Breast epithelium (tissue), 4 donors: ENCODE measurements around the gene MAP3K14. TPM values are rescaled to one million over a fixed set of nuclear protein-coding genes. Genes with fewer than 3 reads are reported as not detected.

ENCODE experiments used
- DNase-seq, 2 donors: peaks; one replicate each; pipeline ENCODE4 v3.0.0-alpha.2; 2019; ENCODE audit warnings: low spot score in 2 of 2
- H3K27ac ChIP-seq, 2 donors: fragments of 200-600 bp; sonication (generic) in 1 of 2; one replicate each; pipeline ENCODE4 v1.5.1; 2016 to 2019; ENCODE audit warnings: mild to moderate bottlenecking in 1 of 2
- H3K27me3 ChIP-seq, 2 donors: fragments of 200-600 bp; sonication (generic) in 1 of 2; one replicate each; pipeline versions ENCODE4 v1.5.1 to v1.6.0; 2017 to 2019; ENCODE audit warnings: control low read depth in 1 of 2, mild to moderate bottlenecking in 1 of 2
- H3K36me3 ChIP-seq: fragments of 200-600 bp; one replicate; pipeline ENCODE4 v1.5.1; 2019
- H3K4me1 ChIP-seq, 2 donors: fragments of 200-600 bp; sonication (generic); one replicate each; pipeline ENCODE4 v1.5.1; 2016 to 2019; ENCODE audit warnings: control low read depth in 1 of 2
- H3K4me3 ChIP-seq, 3 donors: fragments of 200-600 bp; sonication (generic); 1 replicate in 2 of 3; 2 replicates in 1 of 3; pipeline ENCODE4 v1.5.1; 2016 to 2019; ENCODE audit warnings: mild to moderate bottlenecking in 3 of 3, moderate library complexity in 2 of 3
- H3K9me3 ChIP-seq, 2 donors: fragments of 200-600 bp; sonication (generic) in 1 of 2; one replicate each; pipeline ENCODE4 v1.5.1; 2016 to 2019; ENCODE audit warnings: control low read depth in 1 of 2
- CTCF ChIP-seq, 3 donors: fragments of 450-650 bp; IDR thresholded peaks; one replicate each; pipeline ENCODE4 v1.5.1; 2016 to 2017; ENCODE audit warnings: antibody characterized with exemption in 3 of 3, mild to moderate bottlenecking in 3 of 3, moderate library complexity in 3 of 3
- POLR2A ChIP-seq: fragments of 450-650 bp; IDR thresholded peaks from one replicate; pipeline ENCODE4 v1.6.1; 2016; ENCODE audit warnings: antibody characterized with exemption, mild to moderate bottlenecking, moderate library complexity
- POLR2AphosphoS5 ChIP-seq, 3 donors: sonication (generic); formaldehyde crosslinking; IDR thresholded peaks; one replicate each; pipeline ENCODE4 v1.6.1; 2017; ENCODE audit warnings: antibody characterized with exemption in 3 of 3
- intact Hi-C: fragments of 100-400 bp; cut with DNase I; formaldehyde crosslinking; loops from one replicate; pipeline ENCODE4 v1.15.1; 2023; ENCODE audit warnings: low total_unique reads
- total RNA-seq, 3 donors: library from RNA; depleted of rRNA; stranded (reverse); fragments of >200 nt; gene quantifications; one replicate each; pipeline ENCODE4 v1.1.0, GENCODE V29; 2016

Gene MAP3K14
- total RNA-seq, 3 donors from 2014 or later: 4.3 to 12.3 (median 6.9) TPM

- DNase-seq: peak in 1 of 2 donors; percentile 7
- TF ChIP-seq POLR2A: no peak
- TF ChIP-seq POLR2AphosphoS5 (IDR thresholded peaks at IDR 0.05): no peak
- no peak for TF ChIP-seq CTCF (IDR thresholded peaks at IDR 0.05)
- no peak overlapping the region for H3K27ac ChIP-seq
- intact Hi-C loops: no loop called here
- no peaks in the 10 kb centered on the region for H3K36me3 ChIP-seq
- H3K27me3 ChIP-seq: no peaks in the 10 kb centered on the region
- no peaks in the 10 kb centered on the region for H3K9me3 ChIP-seq
- H3K4me3 ChIP-seq: no peak overlapping the region
- H3K4me1 ChIP-seq: peaks cover 0 to 4% of the 10 kb centered on the region in 2 donors
Observed at GRCh38 chr17:45342871-45343526, 26.2 kb upstream of the MAP3K14 start.

GRCh38 chr17:45342306-45342705, 25.5 kb upstream of the MAP3K14 start:
- peak in 1 of 2 donors; percentile 36 for DNase-seq
- TF ChIP-seq CTCF (IDR thresholded peaks at IDR 0.05) (no peak), POLR2AphosphoS5 (IDR thresholded peaks at IDR 0.05) (no peak), POLR2A (no peak)
- Histone ChIP-seq H3K27ac (peak overlapping the region in 1 of 2 donors; percentile 76), H3K36me3 (no peaks in the 10 kb centered on the region), H3K9me3 (no peaks in the 10 kb centered on the region), H3K4me3 (no peak overlapping the region), H3K4me1 (peaks cover 0 to 4% of the 10 kb centered on the region in 2 donors), H3K27me3 (no peaks in the 10 kb centered on the region)
- intact Hi-C loops: no loop called here

GRCh38 chr17:45341533-45342158, 24.8 kb upstream of the MAP3K14 start:
- Histone ChIP-seq H3K27me3 (no peaks in the 10 kb centered on the region), H3K4me1 (peaks cover 0 to 4% of the 10 kb centered on the region in 2 donors), H3K9me3 (no peaks in the 10 kb centered on the region), H3K4me3 (no peak overlapping the region), H3K36me3 (no peaks in the 10 kb centered on the region), H3K27ac (peak overlapping the region in 1 of 2 donors; percentile 76)
- no peak for TF ChIP-seq CTCF (IDR thresholded peaks at IDR 0.05)
- no peak for TF ChIP-seq POLR2A
- TF ChIP-seq POLR2AphosphoS5 (IDR thresholded peaks at IDR 0.05): no peak
- intact Hi-C loops: no loop called here
- peak in 1 of 2 donors; percentile 52 for DNase-seq

- Histone ChIP-seq H3K4me1 (no peaks in the 10 kb centered on the region), H3K36me3 (no peaks in the 10 kb centered on the region), H3K27me3 (no peaks in the 10 kb centered on the region), H3K9me3 (no peaks in the 10 kb centered on the region), H3K27ac (no peak overlapping the region), H3K4me3 (no peak overlapping the region)
- TF ChIP-seq POLR2AphosphoS5 (IDR thresholded peaks at IDR 0.05) (no peak), POLR2A (no peak), CTCF (IDR thresholded peaks at IDR 0.05) (no peak)
- intact Hi-C loops: no loop called here
- peak in 1 of 2 donors; percentile 9 for DNase-seq
Observed at GRCh38 chr17:45339646-45340605, 23.1 kb upstream of the MAP3K14 start.
